CD4-positive, alpha-beta T cell treated with Interleukin-15 for 4 hours (primary cell): ENCODE measurements around the gene GRWD1.
A peak's percentile ranks its signal among the peaks of the same experiment; 100 is the strongest.
"Not testable (repeated sequence)": the region's sequence is repeated elsewhere in the genome, so short reads cannot be mapped to it uniquely, and the experiment has no call there.

Experiments used
- DNase-seq: peaks from one replicate; pipeline ENCODE4 v3.0.0-alpha.2; 2020; ENCODE audit warnings: low spot score

GRWD1 gene

DNA sequence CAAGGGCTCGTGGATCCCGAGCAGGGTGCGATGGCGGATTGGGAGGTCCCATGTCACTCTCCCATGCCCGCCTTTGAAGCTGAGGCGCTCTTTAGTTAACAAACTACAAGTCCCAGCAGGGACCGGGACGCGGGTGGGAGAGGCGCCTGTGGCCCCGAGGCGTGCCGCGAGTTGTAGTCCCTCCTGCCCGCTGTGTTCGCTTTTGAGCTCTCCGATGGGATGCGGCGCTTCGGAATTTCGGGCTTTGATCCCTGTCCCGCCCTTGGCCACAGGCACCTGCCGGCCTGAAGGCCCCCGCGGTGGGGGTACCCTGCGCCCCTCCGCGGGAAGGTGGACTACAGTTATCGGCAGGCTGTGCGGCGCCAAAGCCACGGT lies 34.4 kb downstream of the GRWD1 start:
- peak; percentile 29 for DNase-seq

DNA sequence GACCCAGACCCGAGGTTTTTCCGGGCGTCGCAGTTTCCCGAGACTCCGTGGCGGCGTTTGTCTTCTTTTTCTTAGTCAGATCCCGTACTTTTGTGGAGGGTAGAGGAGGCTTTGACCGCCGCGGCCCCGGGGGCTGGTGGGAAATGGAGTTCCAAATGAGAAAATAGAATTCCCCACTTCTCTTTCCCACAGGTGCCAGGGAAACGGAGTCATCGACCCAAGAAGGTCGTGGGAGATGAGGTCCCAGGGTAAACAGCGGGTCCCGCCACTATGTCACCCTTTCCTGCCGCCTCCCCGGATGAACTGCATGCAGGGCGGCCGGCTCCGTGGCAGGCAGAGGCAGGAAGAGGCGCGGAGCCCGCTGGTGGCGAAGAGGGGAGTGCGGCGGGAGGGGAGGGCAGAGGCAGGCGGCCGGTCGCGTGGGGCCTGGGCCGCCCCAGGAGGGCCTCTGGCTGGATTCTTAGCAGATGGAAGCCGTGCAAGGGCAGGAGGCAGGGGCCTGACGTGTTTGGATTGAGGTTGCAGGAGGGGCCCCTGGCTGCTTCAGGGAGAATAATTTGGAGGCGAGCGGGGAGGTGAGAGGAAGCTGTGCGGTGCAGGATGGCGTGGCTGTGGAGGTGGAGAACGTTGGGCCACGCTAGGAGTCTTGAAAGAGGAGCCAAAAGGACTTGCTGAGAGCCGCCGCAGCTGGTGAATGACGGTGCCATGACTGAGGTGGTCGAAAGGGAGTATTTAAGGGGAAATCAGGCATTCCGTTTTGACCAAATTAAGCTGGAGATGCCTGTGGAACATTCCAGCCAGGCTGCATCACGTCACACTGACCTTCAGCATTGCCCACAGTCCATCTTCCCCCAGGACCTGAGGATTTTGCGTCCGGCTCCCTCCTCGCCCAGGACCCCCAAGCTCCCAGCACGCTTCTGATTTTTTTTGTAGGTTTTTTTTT lies 35.0 kb downstream of the GRWD1 start:
- DNase-seq: peak; percentile 50

DNA sequence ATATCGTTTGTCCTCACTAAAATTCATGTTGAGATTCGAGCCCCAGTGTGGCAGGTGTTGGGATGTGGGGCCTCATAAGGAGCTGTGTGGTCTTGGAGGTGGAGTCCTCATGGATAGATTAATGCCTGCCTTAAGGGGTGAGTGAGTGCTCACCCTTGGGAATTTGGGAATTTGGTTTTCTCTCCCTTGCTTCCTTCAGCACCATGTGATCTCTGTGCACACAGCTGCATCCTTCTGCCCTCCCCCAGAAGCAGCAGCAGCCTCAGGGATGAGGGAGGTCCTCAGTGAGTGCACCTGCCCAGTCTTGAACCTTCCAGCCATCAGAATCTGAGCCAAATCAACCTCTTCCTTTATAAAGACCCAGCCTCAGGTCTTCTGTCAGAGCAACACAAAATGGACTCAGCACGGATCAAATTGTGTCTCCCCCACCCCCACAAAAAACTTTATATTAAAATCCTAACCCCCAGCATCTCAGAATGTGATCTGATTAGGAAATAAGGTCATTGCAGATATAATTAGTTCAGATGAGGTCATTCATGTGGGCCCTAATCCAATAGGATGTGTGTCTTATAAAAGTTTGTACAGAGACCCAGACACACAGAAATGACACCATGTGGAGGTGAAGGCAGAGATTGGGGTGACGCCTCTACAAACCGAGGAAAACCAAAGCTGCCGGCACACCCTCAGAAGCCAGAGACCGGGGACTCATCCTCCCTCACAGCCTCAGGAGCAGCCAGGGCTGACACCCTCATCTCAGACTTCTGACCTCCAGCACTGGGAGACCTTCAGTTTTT lies 36.3 kb downstream of the GRWD1 start:
- no peak for DNase-seq

DNA sequence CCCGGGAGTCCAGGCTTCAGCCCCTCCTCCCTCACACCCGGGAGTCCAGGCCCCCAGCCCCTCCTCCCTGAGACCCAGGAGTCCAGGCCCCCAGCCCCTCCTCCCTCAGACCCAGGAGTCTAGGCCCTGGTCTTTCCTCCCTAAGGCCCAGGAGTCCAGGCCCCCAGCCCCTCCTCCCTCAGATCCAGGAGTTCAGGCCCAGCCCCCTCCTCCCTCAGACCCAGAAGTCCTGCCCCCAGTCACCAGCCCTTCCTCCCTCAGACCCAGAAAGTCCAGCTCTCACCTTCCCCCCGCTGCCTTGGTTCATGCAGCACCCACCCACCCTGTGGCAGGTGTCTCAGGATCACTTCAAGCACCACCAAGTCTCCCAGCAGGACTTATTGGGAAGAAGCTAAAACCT lies 37.5 kb downstream of the GRWD1 start:
- no peak for DNase-seq

DNA sequence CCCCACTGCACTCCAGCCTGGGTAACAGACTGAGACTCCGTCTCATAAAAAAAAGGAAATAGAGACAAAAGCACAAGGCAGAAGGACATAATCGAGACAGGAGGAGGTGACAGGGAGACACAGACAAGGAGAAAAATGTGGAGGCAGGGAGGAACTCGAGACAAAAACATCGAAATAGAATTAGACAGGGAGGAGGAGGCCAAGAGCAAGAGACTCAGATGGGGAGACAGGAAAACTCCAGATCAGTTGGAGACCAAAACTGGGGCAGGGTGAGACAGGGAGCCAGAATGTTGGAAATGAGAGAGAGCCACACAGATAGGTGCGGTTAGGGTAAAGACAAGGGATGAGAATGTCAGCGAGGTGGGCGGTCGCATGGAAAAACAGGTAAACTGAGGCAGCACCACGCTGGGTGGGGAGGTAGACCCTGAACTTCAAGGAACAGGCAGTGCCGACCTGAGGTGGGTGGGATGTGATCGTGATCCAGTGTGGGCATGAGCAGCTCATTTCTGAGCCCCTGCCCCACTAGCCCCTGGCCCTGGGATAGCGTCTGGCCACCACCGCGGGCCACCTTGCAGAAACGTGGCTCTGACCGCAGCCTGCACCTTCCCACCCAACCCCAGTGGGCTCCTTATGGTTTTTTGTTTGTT lies 38.6 kb downstream of the GRWD1 start:
- DNase-seq: no peak

DNA sequence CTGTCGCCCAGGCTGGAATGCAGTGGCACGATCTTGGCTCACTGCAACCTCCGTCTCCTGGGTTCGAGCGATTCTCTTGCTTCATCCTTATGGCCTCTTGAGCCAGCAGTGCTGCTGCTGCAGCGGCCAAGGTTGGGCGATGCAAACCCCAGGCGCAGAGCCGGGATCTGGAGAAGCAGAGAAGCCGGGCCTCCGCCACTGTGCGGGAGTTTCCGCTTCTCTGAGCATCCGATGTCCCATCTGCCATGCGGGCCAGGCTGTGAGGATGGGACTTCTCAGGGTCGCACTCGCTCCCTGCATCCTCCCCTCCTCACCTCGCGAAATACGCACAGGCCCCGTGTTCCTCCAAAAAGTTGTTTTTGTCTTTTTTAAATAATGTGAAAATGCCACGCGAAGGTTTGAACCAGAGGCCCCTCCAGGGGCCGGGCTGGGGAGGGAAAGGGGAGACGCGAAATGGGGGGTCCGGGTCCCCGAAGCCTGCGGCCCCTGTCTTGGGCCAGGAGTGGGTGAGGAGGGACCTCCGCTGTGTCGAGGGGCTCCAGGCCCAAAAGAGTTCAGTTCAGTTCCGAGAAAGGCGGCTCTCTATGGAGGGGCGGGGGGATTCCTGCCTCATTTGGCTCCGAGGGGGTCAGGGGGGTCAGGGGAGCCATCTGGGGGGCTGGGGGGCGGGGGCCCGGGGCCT lies 39.3 kb downstream of the GRWD1 start:
- no peak for DNase-seq

GRCh38 chr19:48486706-48487105 lies 40.9 kb downstream of the GRWD1 start:
- DNase-seq: not testable (repeated sequence)

GRCh38 chr19:48487544-48487943 lies 41.8 kb downstream of the GRWD1 start:
- DNase-seq: no peak

- DNase-seq: no peak
These were observed 42.2 kb downstream of the GRWD1 start for GRCh38 chr19:48487948-48488347.

DNA sequence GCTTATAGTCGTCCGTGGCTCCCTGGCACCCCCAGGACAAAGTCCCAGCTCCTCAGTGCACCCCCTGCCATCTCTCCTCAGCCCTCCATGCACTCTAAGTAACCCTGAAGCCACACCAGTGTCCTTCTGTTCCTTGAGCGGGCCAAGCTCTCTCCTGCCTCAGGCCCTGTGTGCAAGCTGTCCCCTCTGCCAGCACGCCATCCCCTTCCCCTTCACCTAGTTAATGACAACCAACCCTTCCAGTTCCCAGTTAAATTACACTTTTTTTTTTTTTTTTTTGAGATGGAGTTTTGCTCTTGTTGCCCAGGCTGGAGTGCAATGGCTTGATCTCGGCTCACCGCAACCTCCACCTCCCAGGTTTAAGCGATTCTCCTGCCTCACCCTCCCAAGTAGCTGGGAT lies 42.7 kb downstream of the GRWD1 start:
- not testable (repeated sequence) for DNase-seq

DNA sequence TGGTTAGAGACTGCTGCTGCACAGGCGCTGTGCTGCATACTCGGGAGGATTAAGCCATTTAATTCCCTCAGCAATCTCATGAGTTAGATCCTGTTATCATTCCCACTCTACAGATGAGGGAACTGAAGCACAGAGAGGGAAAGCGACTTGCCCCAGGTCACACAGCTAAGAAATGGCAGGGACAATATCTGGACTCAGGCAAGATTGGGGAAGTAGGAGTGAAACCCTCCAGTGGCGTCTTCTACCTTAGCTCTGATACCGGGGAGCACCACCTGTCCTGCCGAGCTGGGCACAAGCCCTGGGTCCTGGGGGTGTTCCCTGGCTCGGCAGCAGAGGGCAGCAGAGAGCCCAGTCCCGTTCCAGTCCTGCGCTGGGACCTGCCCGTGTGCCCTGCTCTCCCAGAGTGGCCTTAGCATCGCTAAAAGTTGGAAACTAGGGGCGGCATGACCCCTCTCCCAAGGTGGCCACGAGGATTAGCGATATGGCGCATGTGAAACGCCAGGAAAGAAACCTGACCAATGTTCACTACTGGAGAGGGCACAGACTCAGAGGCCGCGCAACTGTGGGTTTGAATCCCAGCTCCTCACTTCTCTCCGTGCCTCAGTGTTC lies 43.9 kb downstream of the GRWD1 start:
- peak; percentile 81 for DNase-seq

DNA sequence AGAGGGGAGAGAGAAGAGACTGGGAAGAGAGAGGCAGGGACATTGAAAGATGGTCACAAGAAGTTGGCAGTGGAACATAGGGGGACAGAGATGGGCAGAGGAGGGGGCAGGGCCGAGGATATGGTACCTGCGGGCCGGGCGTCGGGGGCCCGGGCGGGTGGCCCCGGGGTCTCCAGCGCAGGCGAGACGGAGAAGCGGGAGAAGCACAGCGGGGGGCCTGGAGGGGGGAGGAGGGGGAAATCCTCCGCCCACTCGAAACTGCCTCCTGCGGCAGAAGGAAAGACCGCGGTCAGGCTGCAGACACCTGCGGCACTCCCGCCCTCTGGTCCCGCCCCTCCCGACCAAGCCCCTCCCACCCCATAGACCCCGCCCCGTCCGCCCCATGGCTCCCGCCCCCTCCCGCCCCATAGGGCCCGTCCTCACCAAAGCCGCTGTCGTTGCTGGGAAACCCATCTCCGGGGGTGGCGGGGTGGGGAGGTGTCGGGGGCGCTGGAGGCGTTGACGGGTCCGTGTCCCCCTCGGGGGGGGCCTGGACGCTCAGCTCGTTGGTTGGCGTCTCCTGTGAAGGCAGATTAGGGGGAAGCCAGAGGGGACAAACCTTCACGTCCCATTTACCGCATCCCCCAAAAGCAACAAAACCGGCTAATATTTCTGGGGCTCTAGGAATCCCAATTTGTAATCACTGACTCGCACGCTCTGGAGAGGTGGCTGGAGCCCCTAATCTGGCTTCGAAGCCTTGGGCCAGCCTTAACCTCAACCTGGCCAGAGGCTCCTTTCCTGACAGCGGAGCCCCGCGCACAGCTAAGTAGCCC lies 45.4 kb downstream of the GRWD1 start:
- peak; percentile 47 for DNase-seq

- DNase-seq: no peak
These were observed 46.0 kb downstream of the GRWD1 start for GRCh38 chr19:48491793-48492123.

GRCh38 chr19:48492925-48493717 lies 47.3 kb downstream of the GRWD1 start:
- DNase-seq: peak; percentile 75

DNA sequence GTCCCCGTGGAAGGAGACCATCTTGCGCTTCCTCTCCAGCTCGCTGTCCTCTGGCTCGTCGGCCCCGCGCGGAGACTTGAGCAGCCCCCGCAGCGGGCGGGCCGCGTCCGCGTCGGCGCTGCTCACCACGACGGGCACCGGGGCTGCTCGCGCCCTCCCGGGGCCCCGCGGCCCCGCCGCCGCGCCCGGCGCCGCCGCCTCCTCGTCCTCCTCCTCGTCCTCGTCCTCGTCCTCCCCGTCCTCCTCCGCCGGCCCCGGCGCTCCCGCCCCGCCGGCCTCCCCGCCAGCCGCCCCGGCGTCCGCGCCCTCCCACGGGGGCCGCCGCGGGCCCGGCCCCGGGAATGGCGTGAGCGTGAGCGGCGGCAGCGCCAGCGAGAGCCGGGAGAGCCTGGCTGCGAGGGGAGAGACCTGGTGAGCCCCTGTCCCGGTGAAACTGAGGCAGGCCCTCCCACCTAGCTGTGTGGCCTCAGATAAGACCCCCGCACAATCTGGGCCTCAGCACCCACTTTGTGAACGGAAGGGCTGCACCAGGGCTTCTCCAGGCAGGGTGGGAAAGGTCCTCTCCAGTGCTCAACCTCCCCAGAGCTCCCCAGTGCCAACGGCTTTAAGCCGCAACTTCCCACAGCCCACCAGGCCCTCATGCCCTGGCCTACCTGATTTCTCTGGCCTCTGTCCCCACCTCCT lies 48.1 kb downstream of the GRWD1 start:
- no peak for DNase-seq

DNA sequence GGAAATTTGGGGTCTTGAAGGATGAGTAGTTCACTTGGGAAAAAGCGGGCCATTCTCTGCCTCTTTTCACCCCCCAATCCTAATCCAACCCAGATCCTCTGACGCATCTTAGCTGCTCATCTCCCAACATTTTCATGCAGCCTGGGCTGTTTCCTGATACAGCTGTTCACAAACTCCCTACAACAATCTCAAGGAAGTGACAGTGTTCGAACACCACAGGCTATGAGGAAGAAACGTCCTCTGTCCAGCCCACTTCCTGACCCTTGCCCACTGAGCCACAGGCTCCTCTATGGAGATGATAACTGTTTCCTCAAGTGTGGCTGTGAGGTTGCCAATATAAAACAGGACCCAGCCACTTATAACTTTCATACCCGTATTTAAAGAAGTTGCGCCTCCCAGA lies 49.6 kb downstream of the GRWD1 start:
- DNase-seq: no peak

DNA sequence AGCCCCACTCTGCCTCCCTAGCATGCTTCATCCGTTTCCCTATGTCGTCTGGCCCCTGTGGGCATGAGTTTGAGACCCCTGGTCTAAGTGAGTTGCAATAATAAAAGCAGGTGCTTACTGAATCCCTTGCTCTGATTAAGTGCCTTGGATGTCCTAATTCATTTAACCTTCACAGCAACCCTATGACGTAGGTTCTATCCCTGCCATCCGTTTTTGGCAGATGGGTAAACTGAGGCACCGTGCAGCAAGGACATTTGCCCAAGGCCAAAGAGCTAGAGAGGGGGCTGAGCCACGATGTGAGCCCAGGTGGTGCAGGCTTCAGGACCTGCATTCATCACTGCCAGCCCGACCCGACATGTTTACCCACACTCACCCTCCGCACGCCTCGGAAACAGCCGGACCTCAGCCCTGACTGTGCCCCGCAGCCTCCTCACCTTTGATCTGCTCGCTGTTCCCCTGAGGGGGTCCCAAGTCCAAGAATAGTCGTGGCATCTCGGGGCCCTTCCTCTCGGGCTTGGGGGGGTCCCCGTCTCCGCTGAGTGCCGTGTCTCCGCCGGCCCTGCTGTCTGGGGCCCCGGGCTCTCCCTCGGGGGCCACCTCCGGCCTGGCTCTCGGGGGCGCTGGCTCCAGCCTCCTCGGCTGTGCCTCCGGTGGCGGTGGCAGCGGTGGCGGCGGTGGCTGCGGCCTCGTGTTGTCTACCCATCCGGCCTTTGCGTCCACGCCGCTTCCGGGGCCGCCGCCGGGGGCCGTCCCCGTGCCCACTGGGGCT lies 51.4 kb downstream of the GRWD1 start:
- DNase-seq: no peak

GRCh38 chr19:48497728-48498594 lies 52.2 kb downstream of the GRWD1 start:
- DNase-seq: no peak
